Fibroblast of lung (primary cell): Measurements from ENCODE around the gene TMPRSS13.

ENCODE experiments used
- EZH2 ChIP-seq: IDR thresholded peaks from 2 replicates; pipeline ENCODE4 v1.5.1; 2012; ENCODE audit warnings: low read length, control low read depth, mild to moderate bottlenecking; ENCODE audit errors: missing control alignments
- TF ChIP-seq, protein P1 (sequence below), 2 donors: IDR thresholded peaks in 1 of 2; conservative IDR thresholded peaks in 1 of 2; 1 replicate in 1 of 2; 2 replicates in 1 of 2; pipeline ENCODE4 v1.5.1; 2011 to 2012; ENCODE audit warnings: low read length in 2 of 2, control low read depth in 1 of 2, inconsistent platforms in 1 of 2, low read depth in 1 of 2, mild to moderate bottlenecking in 1 of 2

DNA sequence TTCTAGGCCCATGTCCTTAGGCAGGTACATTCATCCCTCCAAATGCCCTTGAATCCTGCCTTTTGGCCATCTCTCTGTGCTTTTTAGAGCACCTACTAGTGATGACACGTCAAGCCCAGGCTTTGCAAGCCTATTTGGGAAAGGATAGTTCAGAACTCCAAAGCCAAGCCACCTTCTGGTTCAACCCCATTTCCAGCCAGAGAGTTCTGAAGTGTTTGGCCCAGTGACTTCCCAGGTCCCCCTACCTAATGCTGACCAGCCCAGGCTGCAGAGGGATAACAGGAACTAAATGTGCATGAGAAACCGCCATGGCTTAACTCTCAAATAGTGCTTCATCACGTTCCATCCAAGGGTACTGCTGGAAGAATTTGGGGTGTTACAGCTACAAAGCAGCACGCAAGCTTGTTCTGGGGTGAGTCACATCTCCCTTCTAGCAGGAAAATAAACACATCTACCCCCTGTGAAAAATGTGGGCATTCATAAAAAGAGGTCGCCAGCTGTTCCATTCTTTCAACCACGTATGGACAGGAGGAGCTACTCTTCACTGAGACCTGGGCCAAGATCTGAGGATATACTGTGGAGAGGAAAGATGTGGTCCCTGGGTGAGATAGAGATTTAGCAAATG is 50.8 kb downstream of the TMPRSS13 start:
- TF ChIP-seq, protein P1, sequence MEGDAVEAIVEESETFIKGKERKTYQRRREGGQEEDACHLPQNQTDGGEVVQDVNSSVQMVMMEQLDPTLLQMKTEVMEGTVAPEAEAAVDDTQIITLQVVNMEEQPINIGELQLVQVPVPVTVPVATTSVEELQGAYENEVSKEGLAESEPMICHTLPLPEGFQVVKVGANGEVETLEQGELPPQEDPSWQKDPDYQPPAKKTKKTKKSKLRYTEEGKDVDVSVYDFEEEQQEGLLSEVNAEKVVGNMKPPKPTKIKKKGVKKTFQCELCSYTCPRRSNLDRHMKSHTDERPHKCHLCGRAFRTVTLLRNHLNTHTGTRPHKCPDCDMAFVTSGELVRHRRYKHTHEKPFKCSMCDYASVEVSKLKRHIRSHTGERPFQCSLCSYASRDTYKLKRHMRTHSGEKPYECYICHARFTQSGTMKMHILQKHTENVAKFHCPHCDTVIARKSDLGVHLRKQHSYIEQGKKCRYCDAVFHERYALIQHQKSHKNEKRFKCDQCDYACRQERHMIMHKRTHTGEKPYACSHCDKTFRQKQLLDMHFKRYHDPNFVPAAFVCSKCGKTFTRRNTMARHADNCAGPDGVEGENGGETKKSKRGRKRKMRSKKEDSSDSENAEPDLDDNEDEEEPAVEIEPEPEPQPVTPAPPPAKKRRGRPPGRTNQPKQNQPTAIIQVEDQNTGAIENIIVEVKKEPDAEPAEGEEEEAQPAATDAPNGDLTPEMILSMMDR (conservative IDR thresholded peaks at IDR 0.05 in 1 of 2, IDR thresholded peaks at IDR 0.05 in 1 of 2; ENCODE audit: low read depth in 1 of 2, low read length in 2 of 2) = no peak
- TF ChIP-seq EZH2 = no peak
